Measurements from ENCODE around the gene B4GALNT2. TPM values are rescaled to one million over a fixed set of nuclear protein-coding genes. Genes with fewer than 3 reads are reported as not detected.

The B4GALNT2 gene
- total RNA-seq, 1 experiment from 2014 or later, result not detected

Other genes starting within 250 kb of the B4GALNT2 start
- 119 and 133 TPM in 2 replicates for gene ATP5MC1, start 240.0 kb upstream of the B4GALNT2 start, total RNA-seq (2014; rRNA removed; shearing (Covaris generic))
- 62.5 and 66.1 TPM in 2 replicates for gene UBE2Z, start 224.4 kb upstream of the B4GALNT2 start, total RNA-seq (2014; rRNA removed; shearing (Covaris generic))
- 102 and 108 TPM in 2 replicates for gene SNF8, start 187.9 kb upstream of the B4GALNT2 start, total RNA-seq (2014; rRNA removed; shearing (Covaris generic))
- not detected in 2 replicates for gene GIP, start 164.2 kb upstream of the B4GALNT2 start, total RNA-seq (2014; rRNA removed; shearing (Covaris generic))
- 0.09 and 0.15 TPM in 2 replicates for gene IGF2BP1, start 135.4 kb upstream of the B4GALNT2 start, total RNA-seq (2014; rRNA removed; shearing (Covaris generic))
- not detected in 2 replicates for gene GNGT2, start 77.8 kb downstream of the B4GALNT2 start, total RNA-seq (2014; rRNA removed; shearing (Covaris generic))
- gene ABI3, start 77.9 kb downstream of the B4GALNT2 start, total RNA-seq (2014; rRNA removed; shearing (Covaris generic)), result not detected in 2 replicates
- not detected in 2 replicates for gene PHOSPHO1, start 98.0 kb downstream of the B4GALNT2 start, total RNA-seq (2014; rRNA removed; shearing (Covaris generic))
- 22.8 and 24.5 TPM in 2 replicates for gene ZNF652, start 229.5 kb downstream of the B4GALNT2 start, total RNA-seq (2014; rRNA removed; shearing (Covaris generic))